Mesothelial cell of epicardium (in vitro differentiated cells): ENCODE results near the gene BICD2. TPM values are rescaled to one million over a fixed set of nuclear protein-coding genes. Genes with fewer than 3 reads are reported as not detected.
"Not testable (repeated sequence)": the region's sequence is repeated elsewhere in the genome, so short reads cannot be mapped to it uniquely, and the experiment has no call there.

Experiments used
- DNase-seq, 2 experiments: peaks; one replicate each; pipeline ENCODE4 v3.0.0; 2021; ENCODE audit warnings: low spot score in 2 of 2; ENCODE audit not compliant: unreplicated experiment in 2 of 2
- H3K27ac Mint-ChIP-seq: 2 replicates; pipeline ENCODE4 v1.8.0; 2021; ENCODE audit warnings: mixed read lengths
- H3K27me3 Mint-ChIP-seq: 2 replicates; pipeline ENCODE4 v1.8.0; 2021; ENCODE audit warnings: low read depth, mixed read lengths
- H3K36me3 Mint-ChIP-seq: 2 replicates; pipeline ENCODE4 v1.8.0; 2021; ENCODE audit warnings: mixed read lengths
- H3K4me1 Mint-ChIP-seq: 2 replicates; pipeline ENCODE4 v1.8.0; 2021; ENCODE audit warnings: mixed read lengths
- H3K4me3 Mint-ChIP-seq: 2 replicates; pipeline ENCODE4 v1.8.0; 2021; ENCODE audit warnings: mild to moderate bottlenecking, moderate library complexity, mixed read lengths
- H3K9me3 Mint-ChIP-seq: 2 replicates; pipeline ENCODE4 v1.8.0; 2021; ENCODE audit warnings: mixed read lengths
- CTCF ChIP-seq: fragments of 200-600 bp; sonication (generic); IDR thresholded peaks from one replicate; pipeline ENCODE4 v1.5.0; 2021; ENCODE audit warnings: antibody characterized with exemption; ENCODE audit not compliant: unreplicated experiment
- total RNA-seq: library from RNA; stranded (reverse); gene quantifications from 3 replicates; pipeline ENCODE4 v1.2.1, GENCODE V29; 2021

The BICD2 gene
- 29.4 to 30.4 TPM (median 30.2 TPM) in 3 replicates for total RNA-seq

- peak within 1 kb of the TSS; percentile 88 for H3K27ac Mint-ChIP-seq
- no peaks in the 10 kb centered on the region for H3K27me3 Mint-ChIP-seq
- H3K36me3 Mint-ChIP-seq = no peaks in the 10 kb centered on the region
These were observed at the start of gene BICD2 for GRCh38 chr9:92764381-92764987. TSS of gene BICD2 (minus strand) at chr9:92764833. CDS start at chr9:92764744, 89 bp downstream.

GRCh38 chr9:92809629-92810326, 45.1 kb upstream of the BICD2 start:
- H3K27ac Mint-ChIP-seq, DNase-seq, H3K9me3 Mint-ChIP-seq, H3K36me3 Mint-ChIP-seq, H3K4me1 Mint-ChIP-seq: not testable (repeated sequence)
- H3K27me3 Mint-ChIP-seq = peaks cover 83% of the 10 kb centered on the region
- peak overlapping the region; percentile 67 for H3K4me3 Mint-ChIP-seq

More at GRCh38 chr9:92764381-92764987, at the start of gene BICD2:
- Mint-ChIP-seq H3K4me1 (peaks cover 33% of the 10 kb centered on the region), H3K4me3 (peak within 1 kb of the TSS; percentile 90), H3K9me3 (no peaks in the 10 kb centered on the region)
- TF ChIP-seq CTCF = no peak
- DNase-seq = no peak

- Mint-ChIP-seq H3K36me3 (no peaks in the 10 kb centered on the region), H3K4me1 (peaks cover 3% of the 10 kb centered on the region), H3K4me3 (peak overlapping the region; percentile 67), H3K27me3 (peaks cover 77% of the 10 kb centered on the region), H3K9me3 (no peaks in the 10 kb centered on the region), H3K27ac (peak overlapping the region; percentile 57)
- no peak for TF ChIP-seq CTCF
- peak; percentile 79 to 90 for DNase-seq
These were observed 44.3 kb upstream of the BICD2 start for GRCh38 chr9:92808726-92809451.

GRCh38 chr9:92807757-92808725, 43.4 kb upstream of the BICD2 start:
- DNase-seq = no peak
- H3K9me3 Mint-ChIP-seq = no peaks in the 10 kb centered on the region
- peaks cover 68% of the 10 kb centered on the region for H3K27me3 Mint-ChIP-seq
- no peak overlapping the region for H3K27ac Mint-ChIP-seq
- TF ChIP-seq CTCF = no peak
- no peak overlapping the region for H3K4me3 Mint-ChIP-seq
- no peaks in the 10 kb centered on the region for H3K36me3 Mint-ChIP-seq
- H3K4me1 Mint-ChIP-seq = peaks cover 3% of the 10 kb centered on the region

GRCh38 chr9:92807031-92807756, 42.6 kb upstream of the BICD2 start:
- no peak overlapping the region for H3K4me3 Mint-ChIP-seq
- no peak for TF ChIP-seq CTCF

More at GRCh38 chr9:92807031-92807756, 42.6 kb upstream of the BICD2 start:
- no peak overlapping the region for H3K27ac Mint-ChIP-seq
- no peak for DNase-seq
- H3K4me1 Mint-ChIP-seq = peaks cover 3% of the 10 kb centered on the region
- H3K36me3 Mint-ChIP-seq = no peaks in the 10 kb centered on the region
- H3K27me3 Mint-ChIP-seq = peaks cover 64% of the 10 kb centered on the region
- no peaks in the 10 kb centered on the region for H3K9me3 Mint-ChIP-seq
